Gastrocnemius medialis (tissue), 4 donors: ENCODE data around the gene LRP11.

Experiments used
- CTCF ChIP-seq, 5 experiments: fragments of 450-650 bp in 3 of 5; fragments of 200-600 bp in 2 of 5; sonication (generic) in 2 of 5; IDR thresholded peaks in 4 of 5; conservative IDR thresholded peaks in 1 of 5; 1 replicate in 4 of 5; 2 replicates in 1 of 5; pipeline ENCODE4 v1.5.1; 2016 to 2019; ENCODE audit warnings: antibody characterized with exemption in 5 of 5, mild to moderate bottlenecking in 3 of 5, moderate library complexity in 3 of 5
- POLR2A ChIP-seq, 2 donors: fragments of 450-650 bp; IDR thresholded peaks; one replicate each; pipeline ENCODE4 v1.6.1; 2017; ENCODE audit warnings: antibody characterized with exemption in 2 of 2, mild to moderate bottlenecking in 2 of 2, moderate library complexity in 2 of 2

DNA sequence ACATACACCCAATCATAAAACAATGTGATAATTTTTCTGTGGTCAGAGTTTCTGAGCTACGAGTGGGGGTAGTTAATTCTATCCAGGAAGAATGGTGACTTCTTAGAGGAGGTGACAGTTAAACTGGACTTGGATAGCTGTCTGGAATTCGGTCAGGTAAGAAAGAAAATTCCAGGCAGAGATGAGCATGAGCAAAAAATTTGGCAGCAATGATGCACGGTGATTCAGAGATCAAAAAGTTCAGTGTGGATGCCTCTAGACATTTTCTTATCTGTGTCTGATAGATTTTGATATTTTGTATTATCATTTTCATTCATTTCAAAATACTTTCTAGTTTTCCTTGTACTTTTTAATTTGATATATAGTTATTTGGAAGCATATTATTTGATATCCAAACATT, 21.7 kb upstream of the LRP11 start:
- no peak for TF ChIP-seq CTCF (IDR thresholded peaks at IDR 0.05 in 4 of 5, conservative IDR thresholded peaks at IDR 0.05 in 1 of 5)
- TF ChIP-seq POLR2A (IDR thresholded peaks at IDR 0.05): no peak
